Measurements from ENCODE around the gene CCNL1.
"Not testable (repeated sequence)": the region's sequence is repeated elsewhere in the genome, so short reads cannot be mapped to it uniquely, and the experiment has no call there.

The CCNL1 gene

GRCh38 chr3:157104928-157105652 is 54.9 kb downstream of the CCNL1 start:
- DNase-seq (ENCODE audit: low read depth in 2 of 3, low spot score in 2 of 3) = no peak

- no peak for DNase-seq (ENCODE audit: low read depth in 2 of 3, low spot score in 2 of 3)
These were observed 55.4 kb downstream of the CCNL1 start for GRCh38 chr3:157104521-157104920.

- no peak for DNase-seq (ENCODE audit: low read depth in 2 of 3, low spot score in 2 of 3)
These were observed 56.1 kb downstream of the CCNL1 start for GRCh38 chr3:157103860-157104259.

GRCh38 chr3:157103280-157103679 is 56.7 kb downstream of the CCNL1 start:
- DNase-seq (ENCODE audit: low read depth in 2 of 3, low spot score in 2 of 3) = no peak

GRCh38 chr3:157102595-157102994 is 57.4 kb downstream of the CCNL1 start:
- DNase-seq (ENCODE audit: low read depth in 2 of 3, low spot score in 2 of 3) = not testable (repeated sequence)

- no peak for DNase-seq (ENCODE audit: low read depth in 2 of 3, low spot score in 2 of 3)
These were observed 57.8 kb downstream of the CCNL1 start for GRCh38 chr3:157102098-157102497.

- no peak for DNase-seq (ENCODE audit: low read depth in 2 of 3, low spot score in 2 of 3)
These were observed 58.5 kb downstream of the CCNL1 start for GRCh38 chr3:157101486-157101885.

GRCh38 chr3:157100608-157101396 is 59.1 kb downstream of the CCNL1 start:
- no peak for DNase-seq (ENCODE audit: low read depth in 2 of 3, low spot score in 2 of 3)

GRCh38 chr3:157100096-157100477 is 59.9 kb downstream of the CCNL1 start:
- no peak for DNase-seq (ENCODE audit: low read depth in 2 of 3, low spot score in 2 of 3)

GRCh38 chr3:157099326-157100095 is 60.4 kb downstream of the CCNL1 start:
- no peak for DNase-seq (ENCODE audit: low read depth in 2 of 3, low spot score in 2 of 3)

GRCh38 chr3:157098823-157099185 is 61.1 kb downstream of the CCNL1 start:
- DNase-seq (ENCODE audit: low read depth in 2 of 3, low spot score in 2 of 3) = no peak

- no peak for DNase-seq (ENCODE audit: low read depth in 2 of 3, low spot score in 2 of 3)
These were observed 61.7 kb downstream of the CCNL1 start for GRCh38 chr3:157098121-157098822.

All from activated CD8-positive, alpha-beta memory T cell treated with anti-CD3 and anti-CD28 coated beads for 48 hours (primary cell).